ENCODE data around the gene PKDREJ.

Gene PKDREJ

DNA sequence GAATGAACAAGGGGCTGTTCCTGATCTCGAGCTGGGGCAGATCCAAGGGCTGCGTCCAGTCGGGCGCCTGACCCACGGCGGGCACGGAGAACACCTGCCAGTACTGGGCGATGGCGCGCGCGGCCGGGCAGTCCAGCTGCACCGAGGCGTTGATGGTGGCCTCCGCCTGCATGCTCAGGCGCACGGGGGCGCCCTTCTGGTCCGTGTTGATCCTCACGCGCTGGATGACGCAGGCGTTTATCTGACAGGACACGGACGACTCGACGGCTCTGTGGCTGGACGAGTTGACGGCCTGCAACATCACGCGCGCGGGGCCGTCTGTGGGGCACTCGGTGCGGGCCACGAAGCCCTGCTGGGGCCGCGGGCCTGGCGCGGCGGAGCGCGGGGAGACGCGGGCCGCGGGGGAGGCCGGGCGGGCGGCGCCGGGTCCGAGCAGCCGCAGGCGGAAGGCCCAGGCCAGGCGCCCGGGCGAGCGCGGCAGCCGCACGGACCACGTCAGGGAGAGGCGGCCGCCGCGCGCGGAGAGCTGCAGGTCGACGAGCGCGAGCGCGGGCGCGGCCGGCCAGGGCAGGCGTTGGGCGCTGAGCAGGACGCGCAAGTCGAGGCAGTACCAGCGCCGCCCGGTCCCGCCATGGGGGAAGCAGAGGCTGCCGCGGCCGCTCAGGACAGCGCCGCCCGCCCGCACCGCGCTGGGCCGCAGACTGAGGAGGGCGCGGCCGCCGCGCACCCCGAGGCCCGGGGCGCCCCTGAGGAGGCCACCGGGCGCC lies 511 bp downstream of the PKDREJ start:
- DNase-seq: peak; percentile 84

DNA sequence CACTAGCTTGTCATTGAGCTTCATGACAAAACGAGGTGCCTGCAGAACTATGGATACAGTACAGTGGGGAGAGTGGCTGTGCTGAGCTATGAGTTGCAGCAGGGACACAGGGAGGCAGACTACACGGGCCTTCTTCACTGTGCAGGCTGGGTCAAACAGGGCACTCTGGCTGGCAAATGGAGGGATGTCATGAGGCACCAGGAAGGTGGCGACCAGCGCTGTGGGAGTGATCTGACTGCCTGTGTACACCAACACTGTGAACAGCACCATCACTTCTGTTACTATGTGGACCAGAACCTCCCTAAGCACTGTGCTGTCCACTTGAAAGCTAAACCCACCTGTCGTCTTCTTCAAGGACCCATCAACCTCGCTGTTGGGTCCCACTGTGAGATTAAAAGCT lies 3.1 kb downstream of the PKDREJ start:
- DNase-seq: no peak

DNA sequence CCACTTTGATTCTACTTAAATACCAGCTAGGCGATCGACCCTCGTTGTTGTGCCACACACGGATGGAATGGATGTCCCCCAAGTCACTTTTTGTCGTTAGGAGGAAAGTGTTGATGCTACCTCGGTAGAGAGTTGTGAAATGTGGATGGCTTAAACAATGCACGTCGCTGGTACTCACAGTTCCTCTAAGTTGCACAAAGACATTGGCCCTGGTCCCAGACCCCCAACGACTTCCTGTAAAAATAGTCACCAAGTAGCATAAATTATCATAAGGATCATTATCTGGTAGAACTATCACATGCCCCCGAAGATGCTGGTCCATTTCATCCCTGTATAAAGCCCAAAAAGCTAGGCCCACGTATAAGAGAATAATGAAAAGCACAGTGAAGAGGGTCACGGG lies 3.8 kb downstream of the PKDREJ start:
- no peak for DNase-seq

DNA sequence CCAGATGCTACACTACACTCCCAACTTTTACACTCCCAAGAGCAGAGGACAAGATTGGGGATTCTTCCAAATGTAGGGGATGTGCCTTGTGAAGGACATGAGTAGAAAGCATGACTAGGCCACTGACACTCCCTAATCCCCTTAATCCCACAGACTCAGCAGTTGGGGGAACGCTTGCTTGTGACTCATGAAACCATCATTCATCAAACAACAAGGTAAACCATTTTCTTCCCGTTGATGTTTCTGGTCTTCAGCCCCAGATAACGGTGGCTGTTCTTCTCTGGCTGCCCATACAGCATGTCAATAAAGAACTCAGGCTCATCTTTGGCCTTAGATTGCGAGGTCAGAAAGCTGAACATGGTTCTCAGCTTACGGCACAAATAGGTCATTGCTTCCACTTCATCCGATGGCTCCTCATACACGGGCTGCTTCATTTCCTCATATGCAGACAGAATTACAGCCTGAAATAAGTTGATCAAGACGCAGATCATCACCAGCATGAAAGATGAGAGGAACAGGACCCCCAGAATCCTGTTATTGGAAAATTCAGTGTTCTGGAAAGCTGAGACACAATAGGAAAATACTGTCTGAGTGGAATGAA lies 6.7 kb downstream of the PKDREJ start:
- no peak for DNase-seq

DNA sequence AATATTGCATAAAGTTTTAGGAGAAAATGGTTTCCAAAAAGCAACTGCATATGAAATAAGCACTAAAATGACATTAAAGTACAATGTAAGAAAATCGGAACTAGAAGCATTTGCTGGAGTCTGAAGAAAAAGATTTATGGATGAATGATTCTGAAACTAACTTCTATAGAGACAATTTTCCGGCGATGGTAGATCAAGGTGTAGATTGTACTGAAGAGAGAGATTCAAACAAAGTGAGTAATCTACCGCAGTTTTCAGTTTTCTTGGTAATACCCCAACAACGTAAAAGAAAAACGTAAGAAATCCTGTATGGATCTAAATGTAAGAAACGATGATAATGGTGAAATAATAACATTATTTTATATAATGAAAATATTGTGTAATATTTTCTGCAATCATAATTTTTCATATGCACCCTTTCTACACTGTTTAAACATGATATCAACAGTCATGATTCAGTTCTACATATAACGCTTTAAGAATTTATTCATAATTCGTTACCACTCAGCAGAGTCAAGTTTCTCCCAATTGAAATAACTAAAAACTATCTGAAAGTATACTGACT lies 11.2 kb downstream of the PKDREJ start:
- no peak for DNase-seq

DNA sequence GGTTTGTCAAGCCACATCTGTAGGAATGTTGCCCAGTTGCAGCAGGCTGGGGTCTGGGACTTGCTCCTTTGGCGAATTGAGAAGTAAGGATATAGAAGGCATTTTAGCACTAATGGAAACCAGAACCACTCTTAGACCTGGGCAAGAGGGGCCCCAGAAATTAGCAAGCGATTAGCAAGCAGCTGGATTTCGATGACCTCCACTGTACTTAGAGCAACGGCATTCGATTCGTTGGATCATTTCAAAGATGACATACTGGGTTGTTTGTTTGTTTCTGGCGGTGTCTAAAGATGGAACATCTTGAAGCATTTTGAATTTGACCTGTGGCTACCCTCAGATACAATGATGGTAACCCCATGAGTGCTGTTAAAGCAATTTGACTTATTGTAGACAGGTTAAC lies 11.9 kb downstream of the PKDREJ start:
- DNase-seq: no peak

DNA sequence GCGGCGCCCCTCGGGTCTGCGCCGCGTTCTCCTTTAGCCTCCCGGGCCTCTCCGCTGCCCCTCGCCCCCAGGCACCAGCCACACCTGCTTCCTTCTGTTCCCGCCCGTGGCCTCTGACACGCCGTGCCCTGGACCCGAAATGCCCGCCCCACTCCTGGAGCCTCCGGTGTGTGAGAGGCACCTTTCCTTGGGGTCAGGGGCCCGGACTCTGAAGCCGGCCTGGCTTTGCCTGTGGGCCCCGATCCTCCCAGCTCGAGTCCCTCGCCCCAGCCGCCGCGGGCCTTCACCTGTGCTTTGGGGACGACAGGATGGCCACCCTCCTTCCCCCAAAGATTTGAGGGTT lies 12.4 kb downstream of the PKDREJ start:
- no peak for DNase-seq

DNA sequence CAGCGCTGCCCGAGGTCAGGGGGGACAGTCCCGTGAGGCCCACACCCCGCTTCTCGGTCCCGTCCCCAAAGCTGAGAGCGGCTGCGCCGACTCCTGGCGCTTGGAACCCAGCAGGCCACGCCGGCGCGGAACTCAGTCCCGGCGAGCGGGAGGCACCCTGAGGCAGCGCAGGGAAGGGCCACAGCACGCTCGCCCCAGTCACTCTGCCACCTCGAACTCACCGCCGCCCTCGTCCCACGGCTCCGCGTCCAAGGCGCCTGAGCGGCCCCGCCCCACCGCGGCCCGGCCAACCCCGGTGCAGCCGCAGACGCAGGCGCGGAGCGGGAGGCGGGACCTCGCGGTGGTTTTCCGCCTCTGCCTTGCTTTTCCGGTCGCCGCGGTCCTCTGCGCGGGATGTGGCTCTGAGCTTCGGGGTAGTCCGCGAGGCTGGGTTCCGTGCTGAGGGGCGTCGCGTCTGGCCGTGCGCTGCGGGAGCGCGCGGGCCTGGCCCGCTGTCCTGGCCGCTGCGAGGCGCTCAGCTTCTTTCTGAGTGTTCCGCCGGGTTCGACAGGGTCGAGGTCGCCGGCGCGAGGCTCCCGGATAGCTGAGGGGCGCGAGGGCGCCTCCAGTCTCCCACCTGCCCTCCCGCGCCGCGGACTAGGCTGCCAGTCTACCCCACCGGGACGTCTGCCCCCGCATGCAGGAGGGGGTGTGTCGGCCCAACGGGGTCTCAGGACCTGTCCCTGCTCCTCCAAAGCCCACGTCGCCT lies 12.9 kb downstream of the PKDREJ start, which contains the start of gene CDPF1:
Gene CDPF1 (minus strand): TSS at position 259 of the 748 bp plus-strand sequence. CDS start 2,009 bp downstream, outside the sequence.
- peak; percentile 94 for DNase-seq

DNA sequence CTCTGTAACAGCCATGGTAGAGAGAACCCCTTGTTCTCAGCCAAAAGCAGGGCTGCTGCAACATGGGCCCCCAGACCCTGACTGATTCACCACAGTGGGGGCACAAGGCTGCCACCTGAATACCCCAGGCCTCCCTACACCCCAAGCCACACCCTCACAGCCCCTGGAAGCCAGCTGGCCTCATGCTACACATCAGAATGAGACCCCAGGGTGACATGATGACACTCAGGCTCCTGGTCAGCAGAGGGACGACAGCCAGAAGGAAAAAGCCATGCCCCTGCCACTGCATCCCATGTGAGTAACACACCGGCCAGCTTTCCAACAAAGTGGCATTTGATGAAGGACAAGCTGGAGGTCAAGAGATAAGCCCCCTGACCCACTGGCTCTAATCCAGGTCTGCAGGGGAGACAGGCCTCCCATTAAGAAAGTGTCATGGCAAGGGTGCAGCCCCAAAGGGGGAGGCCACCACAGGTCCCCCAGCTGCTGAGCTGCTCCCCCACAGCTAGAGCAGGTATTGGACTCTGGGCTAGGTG lies 15.6 kb downstream of the PKDREJ start:
- DNase-seq: no peak

DNA sequence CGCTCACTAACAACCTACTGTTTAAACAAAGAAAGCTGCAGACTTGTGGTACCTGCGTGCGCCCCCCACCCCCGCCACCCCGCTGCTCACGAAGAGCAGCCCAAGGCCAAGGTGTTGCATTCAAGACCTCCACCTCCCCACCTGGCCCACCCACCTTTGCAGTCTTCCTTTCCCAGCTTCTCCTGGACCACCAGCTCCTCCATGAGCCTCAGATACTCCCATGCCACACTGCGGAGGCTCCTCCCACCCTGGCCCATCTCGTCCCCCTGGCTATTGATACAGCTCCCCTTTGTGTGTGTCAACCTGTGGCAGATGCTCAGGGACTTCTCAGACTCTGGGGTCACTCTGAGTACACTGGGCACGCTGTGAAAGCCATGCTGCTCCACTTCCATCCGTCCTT lies 17.0 kb downstream of the PKDREJ start:
- DNase-seq: no peak

DNA sequence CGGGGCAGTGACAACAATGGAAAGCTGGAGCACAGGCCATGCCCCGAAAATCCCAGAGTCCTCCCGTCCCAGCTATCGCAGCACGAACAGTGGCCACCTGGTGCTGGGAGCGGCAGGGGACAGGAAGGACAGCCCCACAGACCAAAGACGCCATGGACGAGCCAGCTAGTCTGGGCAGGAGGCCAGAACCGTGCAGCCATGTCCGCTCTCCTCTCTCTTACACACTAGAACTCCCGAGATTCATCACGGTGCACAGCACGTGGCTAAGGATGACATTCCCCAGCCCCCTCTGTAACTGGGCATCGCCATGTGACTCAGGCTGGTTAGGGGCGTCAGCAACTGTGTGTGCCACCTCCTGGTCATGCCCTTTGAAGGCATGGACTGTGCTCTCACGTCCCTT lies 17.6 kb downstream of the PKDREJ start:
- no peak for DNase-seq

DNA sequence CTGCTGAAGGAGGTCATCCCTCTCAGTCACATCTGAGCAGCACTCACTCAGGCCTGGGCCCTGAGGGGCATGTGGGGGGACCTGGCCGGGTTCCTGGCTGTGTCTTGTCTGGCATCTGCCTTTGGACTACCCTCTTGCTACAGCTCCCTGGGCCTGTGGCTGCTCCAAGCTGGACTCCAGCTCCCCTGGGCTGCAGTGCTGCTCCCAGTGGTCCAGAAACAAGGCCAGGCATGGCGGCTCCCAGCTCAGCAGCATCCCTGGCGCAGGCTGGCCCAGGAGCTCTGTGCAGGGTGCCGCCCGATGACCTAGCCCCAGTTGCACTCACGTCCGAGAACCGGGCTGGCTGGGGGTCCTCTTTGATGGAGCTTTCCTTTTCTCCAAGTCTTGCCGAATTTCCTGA lies 18.4 kb downstream of the PKDREJ start:
- no peak for DNase-seq

DNA sequence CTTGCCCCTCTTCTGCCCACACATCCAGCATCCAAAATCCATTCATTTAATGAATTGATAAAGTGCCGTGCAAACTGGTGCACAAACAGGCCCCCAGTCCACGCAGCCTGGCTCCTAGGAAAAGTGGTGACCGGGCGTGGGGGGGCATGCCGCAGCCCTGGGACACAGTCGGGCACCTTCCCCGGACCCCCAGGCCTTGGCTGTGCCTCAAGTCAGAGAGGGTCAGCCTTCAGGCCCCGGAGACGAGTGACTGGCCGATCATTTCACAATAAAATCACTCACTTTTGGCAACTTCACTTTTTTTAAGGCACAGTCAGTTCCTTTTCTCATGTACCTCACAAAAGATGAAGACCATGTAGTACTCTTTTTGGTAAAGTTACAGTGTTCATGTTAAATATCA lies 21.1 kb downstream of the PKDREJ start:
- no peak for DNase-seq

DNA sequence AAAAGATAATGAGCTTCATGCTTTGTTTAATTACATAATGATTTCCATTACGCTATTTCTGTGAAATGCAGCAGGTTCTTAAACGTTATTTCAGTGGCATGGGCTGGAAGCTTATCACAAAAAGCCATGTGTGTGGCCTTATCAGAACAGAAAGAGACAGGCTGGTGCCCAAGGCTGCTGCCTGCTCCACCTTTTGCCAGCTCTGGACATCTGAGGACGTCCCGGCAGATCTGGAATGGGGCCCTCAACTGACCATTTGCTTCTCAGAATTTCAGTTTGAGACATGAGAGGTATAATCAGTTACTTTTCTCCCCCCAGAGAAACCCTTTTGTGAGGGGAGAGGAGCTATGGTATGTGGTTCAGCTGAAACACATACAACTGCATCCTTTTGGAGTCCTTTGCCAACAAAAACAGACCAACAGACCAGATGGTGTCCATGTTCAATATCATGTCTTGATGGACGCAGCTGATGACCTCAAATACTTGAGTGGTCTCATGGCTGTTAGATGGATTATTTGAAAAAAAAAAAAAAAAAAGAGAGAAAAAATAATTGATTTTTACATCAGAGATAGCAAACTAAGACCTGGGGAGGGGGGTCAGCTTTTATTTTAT lies 21.6 kb downstream of the PKDREJ start:
- DNase-seq: no peak

DNA sequence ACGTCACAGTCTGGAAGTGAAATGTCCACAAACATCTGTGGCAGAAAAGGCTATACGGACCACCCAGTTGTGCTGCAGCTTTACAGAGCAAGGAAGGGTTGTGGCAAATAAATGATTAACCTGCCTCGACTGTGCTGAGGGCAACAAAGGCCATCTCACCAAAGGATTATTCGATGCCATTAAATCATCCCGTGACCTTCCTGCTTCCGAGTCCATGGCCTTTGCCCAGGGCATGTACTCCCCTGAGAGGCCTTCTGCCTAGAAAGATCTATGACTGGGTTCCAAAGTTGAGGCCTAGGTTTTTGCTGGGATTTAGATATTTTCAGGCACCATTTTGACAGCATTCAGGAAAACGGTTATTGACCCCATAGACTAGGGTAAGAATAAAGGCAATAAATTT lies 22.2 kb downstream of the PKDREJ start:
- no peak for DNase-seq

DNA sequence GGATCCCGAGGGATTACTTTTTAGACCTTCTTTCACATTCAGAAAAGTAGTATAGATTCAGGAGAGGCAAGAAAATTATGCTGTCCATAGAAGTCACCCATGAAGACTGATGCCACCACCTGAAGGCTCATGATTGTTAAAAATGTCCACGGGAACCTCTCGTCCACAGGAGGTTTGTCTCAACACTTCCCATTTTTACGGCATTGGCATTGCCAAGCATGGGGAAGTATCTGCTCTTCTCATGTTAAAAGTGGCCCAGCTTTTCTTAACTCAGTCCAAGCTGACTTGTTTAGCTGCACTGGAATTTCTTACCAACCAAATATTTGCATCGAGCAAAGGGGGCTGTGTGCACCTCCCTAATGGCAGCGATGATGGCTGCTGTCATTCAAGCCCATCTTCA lies 22.6 kb downstream of the PKDREJ start:
- DNase-seq: no peak

DNA sequence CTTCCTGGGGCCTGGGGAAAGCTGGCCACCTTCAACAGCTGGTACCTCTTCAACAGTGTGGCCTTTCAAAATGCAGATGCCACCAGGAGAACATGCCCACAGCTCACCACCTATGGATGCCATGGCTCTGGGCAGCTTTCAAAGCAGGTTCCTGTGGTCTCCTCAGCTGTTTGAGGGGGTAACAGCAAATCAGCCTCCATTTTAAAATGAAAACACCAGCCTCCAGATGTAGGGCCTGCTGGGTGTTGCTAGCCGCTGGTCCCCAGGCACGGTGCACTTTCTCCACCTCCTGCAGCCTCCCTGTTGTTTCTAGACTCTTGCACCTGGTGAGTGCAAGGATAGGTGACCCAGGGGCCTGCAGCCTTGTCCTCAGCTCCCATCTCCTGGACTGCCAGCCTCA lies 23.1 kb downstream of the PKDREJ start:
- DNase-seq: no peak

DNA sequence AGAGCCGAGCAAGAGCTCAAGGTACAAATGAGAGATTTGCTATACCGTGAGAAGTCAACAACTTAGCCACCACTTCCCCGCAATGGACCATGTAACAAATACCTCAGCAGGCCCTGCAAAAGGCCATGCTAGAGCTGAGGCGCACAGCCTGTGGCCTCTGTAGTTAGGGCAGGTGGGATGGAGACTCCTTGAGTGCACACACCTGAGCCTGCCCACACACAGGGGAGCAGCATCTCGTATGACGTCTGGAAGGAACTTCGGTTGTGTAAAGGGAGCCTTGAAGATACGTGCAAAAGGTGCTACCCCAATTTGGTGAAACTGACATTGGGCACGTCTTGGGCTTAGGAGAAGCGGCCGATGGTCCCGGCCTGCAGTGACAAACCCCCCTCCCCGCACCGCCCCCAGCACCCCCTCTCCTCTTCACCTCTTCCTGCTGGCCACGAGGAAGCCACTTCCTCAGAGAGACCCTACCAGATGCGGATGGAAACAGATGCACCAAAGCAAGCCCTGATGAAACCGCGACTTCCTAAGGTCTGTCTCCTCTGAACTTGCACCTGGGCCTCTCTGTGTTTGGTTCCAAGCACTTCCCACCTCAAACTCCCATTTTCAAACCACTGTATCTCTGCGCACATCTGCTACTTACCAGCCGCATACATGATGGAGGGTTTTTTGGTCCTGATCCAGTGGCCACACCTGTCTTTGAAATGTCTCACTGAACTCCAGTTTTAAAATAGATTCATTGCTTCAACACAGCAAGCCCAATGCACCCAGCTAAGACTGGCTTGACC lies 23.7 kb downstream of the PKDREJ start:
- DNase-seq: no peak

DNA sequence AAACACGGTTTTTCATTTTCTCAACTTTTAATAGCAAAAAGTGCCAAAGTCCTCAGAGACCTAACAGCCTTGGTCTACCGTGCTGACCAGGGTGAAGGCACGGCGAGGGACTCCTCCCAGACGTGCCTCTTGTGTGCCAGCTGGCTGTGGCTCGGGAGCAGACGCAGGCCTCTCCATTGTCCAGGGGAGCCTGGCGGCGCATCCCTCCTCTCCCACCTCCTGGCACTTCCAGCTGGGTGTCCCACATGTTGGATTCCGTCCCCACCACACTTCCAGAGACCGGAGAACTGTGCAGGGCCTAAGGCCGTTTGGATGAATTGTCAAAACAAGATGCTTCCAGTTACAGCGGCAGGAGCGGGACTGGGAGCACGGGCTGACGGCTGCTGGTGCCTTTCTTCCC lies 24.6 kb downstream of the PKDREJ start:
- no peak for DNase-seq

DNA sequence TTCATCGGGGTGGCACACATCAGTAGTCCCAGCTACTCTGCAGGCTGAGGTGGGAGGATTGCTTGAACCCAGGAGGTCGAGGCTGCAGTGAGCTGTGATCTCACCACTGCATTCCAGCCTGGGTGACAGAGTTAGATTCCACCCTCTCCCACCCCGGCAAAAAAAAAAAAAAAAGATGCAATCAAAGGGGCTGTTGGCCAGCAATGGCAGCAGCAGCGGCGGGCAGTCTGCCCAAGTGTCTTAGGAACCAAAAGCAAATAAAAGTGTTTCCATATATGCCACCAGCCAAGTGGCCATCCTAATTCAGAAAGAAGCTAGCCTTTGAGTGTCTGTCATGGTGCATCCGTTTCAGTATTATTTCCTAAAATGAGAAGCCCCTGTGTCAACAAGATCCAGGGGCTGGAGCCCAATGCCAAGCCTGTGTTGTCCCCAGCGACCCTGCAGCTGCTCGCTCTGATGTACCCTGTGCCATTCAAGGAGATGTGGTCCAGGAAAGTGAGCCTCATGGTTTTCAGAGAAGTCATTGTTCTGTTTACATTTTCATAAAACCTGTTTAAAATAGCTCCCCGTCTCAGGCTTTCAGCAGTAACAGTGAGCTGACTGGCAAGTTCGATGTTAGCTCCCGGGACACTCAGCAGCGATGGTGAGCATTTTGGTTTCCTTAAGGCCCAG lies 25.6 kb downstream of the PKDREJ start:
- no peak for DNase-seq

DNA sequence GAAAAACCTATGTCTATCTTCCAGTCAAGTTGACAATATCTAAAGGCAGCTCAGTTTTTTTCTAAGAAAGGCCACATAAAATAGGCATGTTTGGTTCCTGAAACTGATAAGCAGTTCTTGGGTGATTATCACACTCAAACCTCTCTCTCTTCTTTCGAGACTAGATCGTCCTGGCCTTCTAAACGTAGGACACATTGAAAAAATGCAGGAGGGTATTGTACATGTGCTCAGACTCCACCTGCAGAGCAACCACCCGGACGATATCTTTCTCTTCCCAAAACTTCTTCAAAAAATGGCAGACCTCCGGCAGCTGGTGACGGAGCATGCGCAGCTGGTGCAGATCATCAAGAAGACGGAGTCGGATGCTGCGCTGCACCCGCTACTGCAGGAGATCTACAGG lies 28.2 kb downstream of the PKDREJ start:
- no peak for DNase-seq

DNA sequence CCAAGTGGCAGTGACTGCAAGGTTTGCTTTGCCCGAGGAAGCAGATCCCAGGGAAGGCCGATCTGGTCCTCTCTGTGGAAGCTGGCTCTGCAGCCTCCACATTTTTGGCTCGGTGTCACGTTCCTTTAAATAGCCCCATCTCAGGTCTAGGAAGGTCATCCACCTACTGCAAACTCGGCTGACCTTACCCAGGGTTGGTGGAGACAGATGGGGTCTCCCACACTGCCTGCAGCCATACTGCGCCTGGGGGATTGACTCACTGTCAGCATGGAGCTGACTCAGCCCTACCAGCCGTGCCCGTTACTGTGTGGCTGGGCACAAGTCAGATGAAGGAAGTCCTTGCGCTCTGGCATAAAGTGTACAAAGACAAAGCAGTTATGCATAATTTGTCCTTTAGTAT lies 29.9 kb downstream of the PKDREJ start:
- DNase-seq: no peak

All from islet precursor cell (in vitro differentiated cells).